NT2/D1 (cell line): ENCODE measurements around the gene YPEL5.

Experiments
- YY1 ChIP-seq: IDR thresholded peaks from 2 replicates; pipeline ENCODE4 v1.6.1; 2011; ENCODE audit not compliant: insufficient read length, insufficient read depth
- ZNF274 ChIP-seq: IDR thresholded peaks from 2 replicates; pipeline ENCODE4 v1.6.1; 2011; ENCODE audit warnings: mild to moderate bottlenecking, low read depth, low read length

- TF ChIP-seq ZNF274 (no peak), YY1 (no peak)
These were observed 10.8 kb downstream of the YPEL5 start for GRCh38 chr2:30157616-30158015.
